ENCODE results near the gene MRTFB.

The MRTFB gene

DNA sequence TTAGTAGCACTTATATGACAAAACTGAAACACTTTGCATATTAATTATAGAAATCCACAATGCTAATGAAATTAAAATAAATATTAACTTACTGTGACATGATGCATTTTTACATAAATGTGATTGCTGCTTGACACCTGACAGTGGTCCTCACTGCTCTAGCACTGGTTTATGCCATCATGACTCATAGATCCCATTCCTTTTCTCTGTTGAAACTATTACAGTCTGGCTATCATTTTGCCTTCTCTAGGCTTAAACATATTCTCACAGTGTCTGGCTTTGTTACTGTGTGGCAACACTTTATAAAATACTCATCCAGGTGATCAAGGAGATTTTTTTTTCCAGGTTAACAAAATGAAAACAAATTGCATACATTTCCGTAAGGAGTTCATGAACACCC lies 108.0 kb downstream of the MRTFB start:
- no peak for DNase-seq
- H3K4me1 ChIP-seq (ENCODE audit: low read length) = no peaks in the 10 kb centered on the region
- no peak overlapping the region for H3K9ac ChIP-seq (ENCODE audit: low read length)
- no peaks in the 10 kb centered on the region for H3K9me3 ChIP-seq (replicated peaks; ENCODE audit: insufficient read depth, low read length)
- no peak overlapping the region for H3K4me3 ChIP-seq (ENCODE audit: low read length)
- H4K20me1 ChIP-seq (ENCODE audit: insufficient read depth, low read length) = no peaks in the 10 kb centered on the region
- H2AFZ ChIP-seq (ENCODE audit: low read length) = no peak overlapping the region
- H3K4me2 ChIP-seq (ENCODE audit: low read depth, low read length) = no peak overlapping the region
- H3K9me2 ChIP-seq (replicated peaks; ENCODE audit: insufficient read depth, low read length) = no peaks in the 10 kb centered on the region
- no peaks in the 10 kb centered on the region for H3K79me2 ChIP-seq (ENCODE audit: low read length)
- H3K36me3 ChIP-seq (replicated peaks; ENCODE audit: insufficient read depth, low read length) = no peaks in the 10 kb centered on the region
- no peaks in the 10 kb centered on the region for H3F3A ChIP-seq (ENCODE audit: insufficient read depth, low read length)
- TF ChIP-seq EZH2 (optimal IDR thresholded peaks at IDR 0.05; ENCODE audit: low read depth, low read length) (no peak), EZH2phosphoT487 (IDR thresholded peaks at IDR 0.05; ENCODE audit: low read length) (no peak)
- TF ChIP-seq, protein P1, sequence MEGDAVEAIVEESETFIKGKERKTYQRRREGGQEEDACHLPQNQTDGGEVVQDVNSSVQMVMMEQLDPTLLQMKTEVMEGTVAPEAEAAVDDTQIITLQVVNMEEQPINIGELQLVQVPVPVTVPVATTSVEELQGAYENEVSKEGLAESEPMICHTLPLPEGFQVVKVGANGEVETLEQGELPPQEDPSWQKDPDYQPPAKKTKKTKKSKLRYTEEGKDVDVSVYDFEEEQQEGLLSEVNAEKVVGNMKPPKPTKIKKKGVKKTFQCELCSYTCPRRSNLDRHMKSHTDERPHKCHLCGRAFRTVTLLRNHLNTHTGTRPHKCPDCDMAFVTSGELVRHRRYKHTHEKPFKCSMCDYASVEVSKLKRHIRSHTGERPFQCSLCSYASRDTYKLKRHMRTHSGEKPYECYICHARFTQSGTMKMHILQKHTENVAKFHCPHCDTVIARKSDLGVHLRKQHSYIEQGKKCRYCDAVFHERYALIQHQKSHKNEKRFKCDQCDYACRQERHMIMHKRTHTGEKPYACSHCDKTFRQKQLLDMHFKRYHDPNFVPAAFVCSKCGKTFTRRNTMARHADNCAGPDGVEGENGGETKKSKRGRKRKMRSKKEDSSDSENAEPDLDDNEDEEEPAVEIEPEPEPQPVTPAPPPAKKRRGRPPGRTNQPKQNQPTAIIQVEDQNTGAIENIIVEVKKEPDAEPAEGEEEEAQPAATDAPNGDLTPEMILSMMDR (IDR thresholded peaks at IDR 0.05; ENCODE audit: low read length) = no peak
- H3K27me3 ChIP-seq (replicated peaks; ENCODE audit: insufficient read depth, low read length) = no peaks in the 10 kb centered on the region
- no peak overlapping the region for H3K27ac ChIP-seq (ENCODE audit: low read length)

DNA sequence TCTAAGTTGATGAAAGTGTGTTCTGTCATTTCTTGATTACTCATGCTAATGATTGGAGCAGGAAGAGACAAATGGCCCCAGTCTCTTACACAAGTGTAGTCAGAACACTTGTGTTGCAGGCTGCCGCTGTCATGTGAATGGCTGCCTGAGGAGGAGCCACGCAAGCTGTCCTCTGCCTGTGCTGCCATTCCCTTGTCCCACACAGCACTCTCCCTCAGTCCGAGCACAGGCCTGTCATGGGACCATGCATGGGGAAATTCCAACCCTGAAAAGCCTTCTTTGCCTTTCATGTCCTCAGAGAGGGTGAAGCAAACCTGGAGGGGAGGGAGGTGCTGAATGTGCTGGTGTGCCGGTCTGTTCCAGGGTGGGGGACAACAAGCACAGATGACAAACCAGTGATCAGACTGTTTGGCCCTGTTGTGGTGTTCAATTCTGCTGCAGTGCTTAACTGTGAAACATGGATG lies 109.4 kb downstream of the MRTFB start:
- no peak overlapping the region for H3K4me3 ChIP-seq (ENCODE audit: low read length)
- H3K9me2 ChIP-seq (replicated peaks; ENCODE audit: insufficient read depth, low read length) = no peaks in the 10 kb centered on the region
- no peak overlapping the region for H3K27ac ChIP-seq (ENCODE audit: low read length)
- H3K9ac ChIP-seq (ENCODE audit: low read length) = no peak overlapping the region
- no peaks in the 10 kb centered on the region for H3K27me3 ChIP-seq (replicated peaks; ENCODE audit: insufficient read depth, low read length)
- TF ChIP-seq EZH2phosphoT487 (IDR thresholded peaks at IDR 0.05; ENCODE audit: low read length) (no peak), EZH2 (optimal IDR thresholded peaks at IDR 0.05; ENCODE audit: low read depth, low read length) (no peak)
- TF ChIP-seq, protein P1 (IDR thresholded peaks at IDR 0.05; ENCODE audit: low read length) = no peak
- no peaks in the 10 kb centered on the region for H3F3A ChIP-seq (ENCODE audit: insufficient read depth, low read length)
- no peak for DNase-seq
- no peaks in the 10 kb centered on the region for H3K9me3 ChIP-seq (replicated peaks; ENCODE audit: insufficient read depth, low read length)
- no peaks in the 10 kb centered on the region for H3K79me2 ChIP-seq (ENCODE audit: low read length)
- H3K4me1 ChIP-seq (ENCODE audit: low read length) = no peaks in the 10 kb centered on the region
- no peaks in the 10 kb centered on the region for H4K20me1 ChIP-seq (ENCODE audit: insufficient read depth, low read length)
- no peak overlapping the region for H2AFZ ChIP-seq (ENCODE audit: low read length)
- no peaks in the 10 kb centered on the region for H3K36me3 ChIP-seq (replicated peaks; ENCODE audit: insufficient read depth, low read length)
- no peak overlapping the region for H3K4me2 ChIP-seq (ENCODE audit: low read depth, low read length)

DNA sequence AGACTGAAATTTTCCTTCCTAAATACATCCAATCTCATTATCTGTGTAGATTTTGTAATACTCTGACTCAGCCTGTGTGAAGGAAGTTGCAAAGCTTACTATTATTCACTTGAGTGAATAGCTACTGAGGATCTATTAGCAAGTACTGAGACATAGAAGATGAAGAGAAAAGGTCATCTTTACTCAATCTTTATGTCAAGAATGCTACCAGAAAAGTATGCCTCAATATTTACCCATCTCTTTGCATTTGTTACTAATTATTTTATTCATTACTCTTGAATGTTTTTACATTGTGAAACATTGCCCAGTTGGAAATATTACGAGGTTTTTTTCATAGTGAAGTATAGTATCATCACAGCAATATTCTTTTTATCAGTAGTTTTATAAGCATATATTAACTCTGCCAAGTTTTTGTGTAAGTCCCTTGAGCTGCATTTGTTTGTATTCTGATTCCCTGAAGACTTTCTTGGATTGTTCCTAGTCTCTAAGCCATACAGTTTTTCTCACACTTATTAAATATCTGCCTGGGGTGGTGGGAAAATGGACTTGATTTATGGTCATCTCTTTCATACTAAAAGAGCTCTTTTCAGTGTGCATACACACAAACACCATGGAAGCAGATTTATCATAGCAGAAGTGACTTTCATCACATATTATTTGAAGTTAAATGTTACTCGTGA lies 110.4 kb downstream of the MRTFB start:
- Histone ChIP-seq H3K9me2 (replicated peaks; ENCODE audit: insufficient read depth, low read length) (no peaks in the 10 kb centered on the region), H4K20me1 (ENCODE audit: insufficient read depth, low read length) (no peaks in the 10 kb centered on the region), H3K4me2 (ENCODE audit: low read depth, low read length) (no peak overlapping the region), H3K27me3 (replicated peaks; ENCODE audit: insufficient read depth, low read length) (no peaks in the 10 kb centered on the region), H3K36me3 (replicated peaks; ENCODE audit: insufficient read depth, low read length) (no peaks in the 10 kb centered on the region), H3F3A (ENCODE audit: insufficient read depth, low read length) (no peaks in the 10 kb centered on the region), H3K79me2 (ENCODE audit: low read length) (no peaks in the 10 kb centered on the region), H3K4me3 (ENCODE audit: low read length) (no peak overlapping the region), H3K4me1 (ENCODE audit: low read length) (no peaks in the 10 kb centered on the region), H3K27ac (ENCODE audit: low read length) (no peak overlapping the region), H3K9me3 (replicated peaks; ENCODE audit: insufficient read depth, low read length) (no peaks in the 10 kb centered on the region), H3K9ac (ENCODE audit: low read length) (no peak overlapping the region), H2AFZ (ENCODE audit: low read length) (no peak overlapping the region)
- DNase-seq = no peak
- TF ChIP-seq, protein P1 (IDR thresholded peaks at IDR 0.05; ENCODE audit: low read length) = no peak
- no peak for TF ChIP-seq EZH2phosphoT487 (IDR thresholded peaks at IDR 0.05; ENCODE audit: low read length)
- no peak for TF ChIP-seq EZH2 (optimal IDR thresholded peaks at IDR 0.05; ENCODE audit: low read depth, low read length)
